ENCODE measurements around the gene SMG9. TPM values are rescaled to one million over a fixed set of nuclear protein-coding genes. Genes with fewer than 3 reads are reported as not detected.
"Not testable (repeated sequence)": the region's sequence is repeated elsewhere in the genome, so short reads cannot be mapped to it uniquely, and the experiment has no call there.

Gene SMG9
- total RNA-seq, 1 experiment from 2014 or later: 23.4 TPM

DNA sequence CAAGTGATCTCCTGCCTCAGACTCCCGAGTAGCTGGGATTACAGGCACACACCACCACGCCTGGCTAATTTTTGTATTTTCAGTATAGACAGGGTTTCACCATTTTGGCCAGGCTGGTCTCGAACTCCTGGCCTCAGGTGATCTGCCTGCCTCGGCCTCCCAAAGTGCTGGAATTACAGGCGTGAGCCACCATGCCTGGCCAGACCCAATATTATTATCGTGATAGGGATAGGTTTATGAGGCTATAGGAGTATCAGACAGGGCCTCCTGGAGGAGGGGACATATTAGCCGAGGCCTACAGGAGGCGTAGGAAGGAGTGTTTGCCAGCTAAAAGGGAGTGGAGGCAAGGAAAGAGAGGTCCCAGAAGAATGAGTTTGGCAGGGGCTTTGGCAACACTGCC, 9.9 kb upstream of the SMG9 start:
- DNase-seq (ENCODE audit: low read depth); in situ Hi-C loops (cut with HindIII; ENCODE audit: low pct_unique_long_range_greater_than_20kb, low sequenced_read_pairs): not testable (repeated sequence)

DNA sequence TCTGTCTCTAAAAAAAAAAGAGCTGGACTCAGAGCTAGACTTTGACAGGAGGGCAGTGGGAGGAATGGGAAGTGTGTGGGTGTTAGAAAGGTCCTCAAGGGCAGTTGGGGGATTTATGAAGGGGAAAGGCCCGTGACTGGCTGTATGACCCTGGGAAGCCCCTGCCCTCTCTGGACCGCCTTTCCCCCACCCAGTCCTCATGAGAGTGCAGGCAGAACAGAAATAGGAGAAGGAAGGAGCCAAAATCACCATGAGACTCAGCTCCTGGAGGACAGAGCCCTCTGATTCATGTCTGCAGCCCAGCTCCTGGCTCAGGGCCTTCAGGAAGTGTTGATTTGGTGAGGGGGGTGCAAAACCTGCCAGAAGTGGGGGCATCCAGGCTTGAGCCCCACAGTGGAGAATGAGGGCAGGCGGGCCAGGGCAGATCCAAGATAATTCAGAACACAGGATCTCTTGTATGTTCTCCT, 8.7 kb upstream of the SMG9 start:
- DNase-seq (ENCODE audit: low read depth): no peak
- in situ Hi-C loops (cut with HindIII; ENCODE audit: low pct_unique_long_range_greater_than_20kb, low sequenced_read_pairs): no loop called here

DNA sequence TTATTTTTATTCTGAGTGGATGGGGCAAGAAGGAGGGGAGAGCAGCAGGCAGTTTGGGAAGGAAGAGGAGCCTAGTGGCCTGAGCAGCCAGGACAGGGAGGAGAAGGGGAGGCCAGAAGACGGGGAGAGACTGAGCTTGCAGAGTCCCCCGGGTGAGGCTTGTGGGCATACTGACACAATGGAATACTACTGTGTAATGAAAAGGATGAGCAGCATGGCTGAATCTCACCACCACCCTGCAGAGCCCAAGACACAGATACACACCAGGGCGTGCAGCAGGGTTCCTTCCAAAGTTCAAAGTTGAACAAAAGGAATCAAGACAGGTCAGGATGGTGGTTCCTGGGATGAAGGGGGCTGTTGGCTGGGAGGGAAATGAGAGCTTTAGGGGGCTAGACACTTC, 8.1 kb upstream of the SMG9 start:
- DNase-seq (ENCODE audit: low read depth): no peak
- in situ Hi-C loops (cut with HindIII; ENCODE audit: low pct_unique_long_range_greater_than_20kb, low sequenced_read_pairs): no loop called here

DNA sequence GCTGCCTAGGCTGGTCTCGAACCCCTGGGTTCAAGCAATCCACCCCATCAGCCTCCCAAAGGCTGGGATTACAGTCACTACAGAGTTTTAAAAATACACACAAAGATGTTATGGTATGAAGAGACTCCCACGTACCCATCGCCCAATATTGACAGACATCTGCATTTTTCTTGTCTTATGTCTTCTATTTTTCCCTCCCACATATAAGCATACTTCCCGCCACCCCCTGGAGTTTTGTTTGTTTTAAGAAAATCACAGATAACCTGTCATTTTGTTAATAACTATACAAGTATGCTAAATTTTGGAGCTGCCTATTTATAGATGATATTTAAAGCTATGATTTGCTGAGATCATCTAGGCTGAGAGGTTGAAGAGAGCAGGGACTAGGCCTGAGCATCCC, 6.2 kb upstream of the SMG9 start:
- DNase-seq (ENCODE audit: low read depth): no peak
- in situ Hi-C loops (cut with HindIII; ENCODE audit: low pct_unique_long_range_greater_than_20kb, low sequenced_read_pairs): no loop called here

DNA sequence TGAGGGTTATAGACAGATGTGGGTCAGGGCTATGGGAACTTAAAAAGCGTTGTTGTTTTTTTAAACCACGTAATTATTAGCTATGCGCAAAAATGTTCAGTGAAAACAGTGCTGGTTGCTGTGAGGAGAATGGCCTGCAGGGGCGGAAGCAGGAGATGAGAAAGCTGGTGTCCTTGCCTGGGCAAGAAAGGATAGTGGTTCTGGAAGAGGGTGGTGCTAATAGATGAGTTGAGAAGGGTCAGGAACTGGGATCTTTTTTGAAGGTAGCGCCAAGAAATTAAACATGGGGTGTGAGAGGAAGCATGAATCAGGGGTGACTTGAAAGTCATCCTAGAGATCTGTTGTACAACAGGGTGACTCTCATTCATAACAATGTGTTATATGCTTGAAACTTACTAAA, 4.8 kb upstream of the SMG9 start:
- in situ Hi-C loops (cut with HindIII; ENCODE audit: low pct_unique_long_range_greater_than_20kb, low sequenced_read_pairs): no loop called here

DNA sequence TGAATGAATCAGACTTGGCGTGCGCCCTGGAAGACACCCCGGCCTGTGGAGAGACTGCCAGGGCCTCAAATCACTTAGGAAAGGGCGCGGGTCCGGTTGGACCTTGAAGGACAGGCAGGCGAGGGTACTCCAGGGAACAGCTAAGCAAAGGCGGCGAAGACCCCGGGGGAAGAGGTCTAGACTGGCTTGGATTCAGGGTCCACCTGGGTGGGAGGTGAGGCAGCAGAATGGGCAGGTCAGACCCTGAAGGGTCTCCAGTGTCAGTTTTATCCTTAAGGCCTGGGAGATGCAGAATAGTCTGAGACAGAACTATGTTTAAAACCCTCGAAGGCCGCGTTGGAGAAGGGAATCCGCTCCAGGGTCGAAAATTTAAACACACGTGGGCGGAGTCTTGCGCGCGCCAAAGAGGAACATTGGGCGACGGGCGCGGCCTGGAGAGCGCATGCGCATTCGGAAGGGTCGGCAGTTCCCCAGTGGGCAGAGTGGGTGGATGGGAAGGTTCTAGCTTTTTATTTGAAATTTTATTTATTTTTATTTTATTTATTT, 567 bp upstream of the SMG9 start:
- in situ Hi-C loops (cut with HindIII; ENCODE audit: low pct_unique_long_range_greater_than_20kb, low sequenced_read_pairs): no loop called here
- DNase-seq (ENCODE audit: low read depth): peak; percentile 74

More for the DNA sequence above, 4.8 kb upstream of the SMG9 start:
- DNase-seq (ENCODE audit: low read depth): peak; percentile 74

DNA sequence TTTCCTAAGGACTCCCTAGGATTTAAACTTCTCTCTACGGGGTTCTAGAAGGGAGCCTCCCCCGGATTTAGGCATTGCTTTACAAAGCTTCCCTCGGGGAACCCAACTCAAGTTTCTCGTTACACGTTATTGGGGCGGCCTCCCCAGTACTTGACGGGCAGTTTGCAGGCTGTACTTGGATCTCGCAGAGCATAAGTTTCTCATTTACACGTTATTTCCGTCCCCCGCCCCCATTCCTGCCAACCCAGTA, 584 bp downstream of the SMG9 start:
- in situ Hi-C loops (cut with HindIII; ENCODE audit: low pct_unique_long_range_greater_than_20kb, low sequenced_read_pairs): no loop called here
- no peak for DNase-seq (ENCODE audit: low read depth)

DNA sequence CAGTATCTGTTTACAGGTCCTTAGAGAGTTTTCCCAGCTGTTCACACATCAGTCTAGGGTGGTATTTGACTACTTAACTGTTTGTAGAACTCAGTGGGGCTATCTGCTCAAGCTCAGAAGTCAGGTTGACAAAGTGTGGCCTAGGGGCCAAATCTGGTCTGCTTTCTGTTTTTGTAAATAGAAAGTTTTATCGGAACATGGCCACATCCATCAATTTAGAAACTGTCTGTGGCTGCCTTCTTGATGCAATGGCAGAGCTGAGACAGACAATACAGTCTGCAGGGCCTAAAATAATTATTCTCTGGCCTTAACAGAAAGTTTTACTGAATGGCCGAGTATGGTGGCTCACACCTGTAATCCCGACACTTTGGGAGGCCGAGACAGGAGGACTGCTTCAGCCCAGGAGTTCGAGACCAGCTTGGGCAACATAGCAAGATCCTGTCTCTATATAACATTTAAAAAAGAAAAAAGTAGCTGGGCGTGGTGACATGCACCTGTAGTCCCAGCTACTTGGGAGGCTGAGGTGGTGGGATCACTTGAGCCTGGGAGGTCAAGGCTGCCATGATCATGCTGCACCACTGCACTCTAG, 2.4 kb downstream of the SMG9 start:
- no peak for DNase-seq (ENCODE audit: low read depth)
- in situ Hi-C loops (cut with HindIII; ENCODE audit: low pct_unique_long_range_greater_than_20kb, low sequenced_read_pairs): no loop called here

DNA sequence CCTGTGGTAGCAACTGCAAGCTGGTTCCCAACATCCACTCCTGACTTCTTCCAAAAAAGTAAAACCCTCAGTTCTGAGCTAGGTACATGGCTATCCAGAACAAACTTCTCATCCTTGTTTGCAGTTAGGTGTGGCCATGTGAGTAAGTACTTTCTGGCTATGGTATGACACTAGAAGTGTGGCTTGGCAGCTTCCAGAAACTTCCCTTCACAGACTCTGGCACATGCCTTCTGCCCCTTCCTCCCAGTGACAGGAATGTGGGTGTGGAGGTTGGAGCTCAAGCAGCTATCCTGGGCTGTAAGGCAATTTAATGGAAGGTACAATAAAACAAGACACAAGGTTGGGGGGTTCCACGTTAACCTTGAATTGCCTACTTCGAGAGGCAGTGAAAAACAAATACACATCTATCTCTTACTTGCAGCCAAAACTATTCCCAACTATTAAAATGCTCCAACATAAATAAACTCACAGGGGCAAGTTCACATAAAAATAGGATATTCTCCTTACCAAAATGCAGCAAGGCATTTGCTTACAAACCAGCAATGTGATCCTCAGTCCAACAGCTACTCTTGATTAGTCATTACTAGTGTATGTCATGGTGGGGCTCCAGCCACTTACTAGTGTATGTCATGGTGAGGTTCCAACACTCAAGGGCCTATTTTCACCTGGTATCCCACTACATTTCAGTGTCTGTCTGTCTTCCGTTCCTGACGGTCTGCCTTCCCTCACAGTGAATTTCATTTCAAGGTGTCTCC, 3.1 kb downstream of the SMG9 start:
- in situ Hi-C loops (cut with HindIII; ENCODE audit: low pct_unique_long_range_greater_than_20kb, low sequenced_read_pairs): no loop called here

DNA sequence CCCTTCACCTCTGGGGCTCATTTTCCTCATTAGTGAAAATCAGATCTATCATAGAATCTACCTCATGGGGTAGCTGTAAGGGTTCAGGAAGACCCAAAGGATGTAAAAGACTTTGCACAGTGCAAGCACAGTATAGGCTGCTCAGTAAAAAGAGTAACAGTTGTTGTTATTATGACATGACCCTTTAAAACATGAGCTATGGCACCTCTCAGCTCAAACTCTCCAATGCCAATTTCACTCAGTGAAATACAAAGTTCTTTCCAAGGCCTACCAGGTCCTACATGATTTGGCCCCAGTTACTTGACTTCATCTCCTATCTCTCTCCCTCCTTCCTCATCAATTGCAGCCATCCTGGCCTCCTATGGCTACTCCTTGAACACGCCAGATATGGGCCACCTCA, 4.9 kb downstream of the SMG9 start:
- DNase-seq (ENCODE audit: low read depth): no peak
- in situ Hi-C loops (cut with HindIII; ENCODE audit: low pct_unique_long_range_greater_than_20kb, low sequenced_read_pairs): no loop called here

More for the DNA sequence above, 3.1 kb downstream of the SMG9 start:
- no peak for DNase-seq (ENCODE audit: low read depth)

DNA sequence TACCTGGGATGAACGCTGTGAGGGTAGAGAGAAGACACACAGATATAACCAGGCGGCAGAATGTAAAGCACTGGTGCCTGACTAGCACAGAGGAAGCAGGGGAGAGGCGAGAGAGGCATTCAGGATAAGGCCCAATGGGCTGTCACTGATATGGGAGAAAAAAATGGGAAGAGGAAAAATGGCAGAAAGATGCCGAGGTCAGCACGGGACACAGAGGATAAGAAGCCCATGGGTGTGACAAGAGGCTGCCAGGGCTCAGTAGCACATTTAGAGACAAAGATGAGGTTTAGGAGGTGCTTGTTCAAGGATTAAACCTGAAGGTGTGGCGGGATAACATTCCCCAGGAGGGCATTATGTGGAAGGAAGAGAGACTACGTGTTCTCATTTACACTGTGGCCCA, 5.6 kb downstream of the SMG9 start:
- DNase-seq (ENCODE audit: low read depth): no peak
- in situ Hi-C loops (cut with HindIII; ENCODE audit: low pct_unique_long_range_greater_than_20kb, low sequenced_read_pairs): no loop called here

DNA sequence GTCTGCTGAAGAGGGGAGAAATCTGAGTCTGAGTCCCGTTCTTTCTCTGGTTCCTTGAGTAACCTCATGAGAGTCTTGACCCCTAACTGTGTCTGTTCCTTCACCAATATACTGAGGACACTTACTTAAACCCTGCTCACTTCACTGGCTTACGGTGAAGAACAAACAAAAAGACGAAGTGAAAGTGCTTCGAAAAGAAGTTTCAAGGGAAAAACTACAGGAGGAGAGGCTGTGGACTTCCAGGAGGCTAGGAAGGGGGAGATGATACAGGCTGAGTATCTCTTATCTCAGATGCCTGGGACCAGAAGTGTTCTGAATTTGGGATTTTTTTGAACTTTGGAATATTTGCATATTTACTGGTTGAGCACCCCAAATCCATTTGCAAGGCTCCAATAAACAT, 6.1 kb downstream of the SMG9 start:
- in situ Hi-C loops (cut with HindIII; ENCODE audit: low pct_unique_long_range_greater_than_20kb, low sequenced_read_pairs): no loop called here
- DNase-seq (ENCODE audit: low read depth): no peak

DNA sequence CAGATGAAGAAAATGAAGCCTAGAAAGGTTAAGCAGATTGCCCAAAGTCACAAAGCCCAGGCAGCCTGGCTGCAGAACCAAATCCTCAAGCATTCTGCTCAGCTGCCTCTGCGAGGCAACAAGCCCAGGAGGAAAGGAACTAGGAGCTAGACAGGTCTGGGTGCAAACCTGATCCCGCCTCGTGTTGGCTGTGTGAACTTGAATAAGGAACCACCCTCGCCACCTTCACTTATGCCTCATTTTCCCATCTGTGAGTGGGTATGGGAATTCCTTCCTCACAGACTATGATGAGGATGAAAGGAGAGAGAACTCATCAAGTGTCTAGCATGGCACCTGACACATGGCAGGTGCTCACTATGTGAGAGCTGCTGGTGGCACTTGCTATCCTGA, 6.6 kb downstream of the SMG9 start:
- in situ Hi-C loops (cut with HindIII; ENCODE audit: low pct_unique_long_range_greater_than_20kb, low sequenced_read_pairs): no loop called here

DNA sequence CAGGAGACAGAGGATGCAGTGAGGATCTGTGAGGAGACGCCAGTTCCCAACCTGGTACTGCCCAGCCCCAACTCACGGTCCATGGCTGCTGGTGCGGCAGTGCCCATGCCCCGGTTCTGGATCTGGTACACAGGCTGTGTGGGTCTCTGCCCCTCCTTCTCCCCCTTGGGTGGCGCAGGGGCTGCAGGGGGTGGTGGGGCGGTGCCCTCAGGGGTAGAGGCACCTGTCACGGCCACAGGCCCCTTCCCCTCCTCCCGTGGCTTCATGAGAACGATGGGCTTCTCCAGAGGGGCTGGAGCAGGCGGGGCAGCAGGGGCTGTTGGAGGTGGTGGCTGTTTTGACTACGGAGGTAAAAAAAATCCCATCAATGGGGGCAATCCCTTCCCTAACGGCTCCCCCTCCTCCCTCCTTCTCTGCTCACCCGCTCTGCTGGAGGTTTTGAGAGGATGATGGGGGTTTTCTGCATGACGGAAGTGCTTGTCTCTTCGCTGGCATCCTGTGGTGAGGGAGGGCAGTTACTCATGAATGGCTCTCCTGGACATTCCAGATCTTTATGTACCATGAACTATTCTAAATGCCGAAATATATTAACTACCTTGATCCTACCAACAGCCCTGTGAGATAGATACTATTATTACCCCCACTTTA, 7.1 kb downstream of the SMG9 start:
- in situ Hi-C loops (cut with HindIII; ENCODE audit: low pct_unique_long_range_greater_than_20kb, low sequenced_read_pairs): no loop called here
- DNase-seq (ENCODE audit: low read depth): no peak

More for the DNA sequence above, 6.6 kb downstream of the SMG9 start:
- no peak for DNase-seq (ENCODE audit: low read depth)

DNA sequence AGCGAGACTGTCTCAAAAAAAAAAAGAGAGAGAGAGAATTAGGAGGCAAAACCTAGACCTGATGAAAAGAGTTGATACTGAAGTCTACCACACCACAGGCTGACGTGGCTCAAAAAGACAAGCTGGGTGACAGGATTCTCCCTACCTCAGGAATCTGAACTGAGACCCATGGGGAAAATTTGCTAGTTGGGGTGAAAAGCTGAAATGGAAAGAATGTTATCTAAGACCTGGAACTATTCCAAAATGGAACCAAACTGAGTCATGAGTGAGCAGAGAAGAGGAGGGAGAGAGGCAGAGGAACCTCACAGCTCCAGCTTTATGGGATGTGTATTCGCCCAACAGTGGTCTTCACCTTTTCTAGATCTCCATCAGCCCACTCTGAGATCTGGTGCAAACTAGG, 11.7 kb downstream of the SMG9 start:
- in situ Hi-C loops (cut with HindIII; ENCODE audit: low pct_unique_long_range_greater_than_20kb, low sequenced_read_pairs): no loop called here

DNA sequence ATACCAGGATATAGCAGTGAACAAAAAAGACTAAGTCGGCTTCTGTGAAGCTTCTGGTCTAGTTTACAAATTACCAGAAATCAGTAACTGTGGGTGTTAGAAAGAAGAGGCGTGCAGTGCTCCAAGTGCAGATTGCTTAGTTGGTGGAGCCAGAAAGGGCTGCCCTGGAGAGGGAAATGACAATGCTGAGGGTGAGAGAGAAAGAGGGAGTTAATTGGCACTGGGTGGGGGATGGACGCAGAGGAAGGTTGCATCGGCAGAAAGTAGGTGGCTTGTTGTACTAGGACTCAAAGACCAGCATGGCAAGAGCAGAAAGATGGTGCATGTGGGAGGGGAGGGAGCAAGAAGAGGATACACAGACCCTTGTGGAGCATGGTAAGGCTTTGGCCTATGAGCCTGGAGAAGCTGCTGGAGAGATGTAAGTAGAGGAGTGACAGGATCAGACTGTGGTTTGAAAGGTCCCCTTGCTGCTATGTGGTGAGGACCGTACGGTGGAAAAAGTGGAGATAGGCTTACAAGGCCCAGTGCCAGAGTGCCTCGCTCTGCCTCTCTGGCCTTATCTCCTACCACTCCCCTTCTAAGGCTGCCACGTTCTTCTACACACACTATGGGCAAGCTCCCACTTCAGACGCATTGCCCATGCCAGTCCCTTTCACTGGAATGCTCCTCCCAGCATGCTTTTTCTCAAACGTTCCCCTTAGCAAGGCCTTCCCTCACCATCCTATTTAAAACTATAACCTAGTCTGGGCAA, 13.5 kb downstream of the SMG9 start:
- in situ Hi-C loops (cut with HindIII; ENCODE audit: low pct_unique_long_range_greater_than_20kb, low sequenced_read_pairs): no loop called here
- DNase-seq (ENCODE audit: low read depth): no peak

More for the DNA sequence above, 11.7 kb downstream of the SMG9 start:
- no peak for DNase-seq (ENCODE audit: low read depth)

DNA sequence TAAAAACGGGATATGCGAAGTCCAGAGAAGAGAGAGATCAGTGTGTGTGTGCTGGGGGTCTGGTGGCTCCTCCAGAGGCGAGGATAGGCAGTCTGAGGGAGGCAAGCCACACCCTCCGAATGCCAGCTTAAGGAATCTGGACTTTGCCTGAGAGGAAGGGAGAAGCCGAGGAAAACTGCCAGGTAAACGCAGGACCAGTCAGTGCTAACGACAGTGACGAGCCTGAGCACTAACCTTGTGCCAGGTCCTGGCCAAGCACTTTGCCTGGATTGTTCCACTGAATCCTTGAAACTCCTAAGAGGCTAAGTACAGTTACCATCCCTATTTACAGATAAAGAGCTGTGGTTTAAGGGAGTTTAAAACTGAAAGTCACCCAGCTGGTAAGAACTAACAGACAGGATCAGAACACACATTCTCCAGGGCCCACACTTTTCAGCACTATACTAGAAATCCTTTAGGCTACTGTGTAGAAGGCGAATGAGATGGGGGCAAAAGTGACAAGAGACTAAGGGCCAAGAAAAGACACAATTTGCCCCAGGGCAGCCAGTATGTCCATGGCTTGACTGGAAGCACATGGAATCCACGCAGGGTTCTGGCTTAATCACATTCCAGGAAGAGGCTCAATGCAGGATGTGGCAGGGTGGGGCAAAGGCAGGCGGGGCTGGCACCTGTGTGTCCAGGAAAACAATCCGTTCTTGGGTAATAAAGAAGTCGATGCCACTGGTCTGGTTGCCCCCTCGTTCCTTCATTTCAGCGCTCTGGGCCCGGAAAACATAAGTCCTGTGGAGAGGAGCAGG, 15.1 kb downstream of the SMG9 start:
- in situ Hi-C loops (cut with HindIII; ENCODE audit: low pct_unique_long_range_greater_than_20kb, low sequenced_read_pairs): no loop called here
- DNase-seq (ENCODE audit: low read depth): no peak

DNA sequence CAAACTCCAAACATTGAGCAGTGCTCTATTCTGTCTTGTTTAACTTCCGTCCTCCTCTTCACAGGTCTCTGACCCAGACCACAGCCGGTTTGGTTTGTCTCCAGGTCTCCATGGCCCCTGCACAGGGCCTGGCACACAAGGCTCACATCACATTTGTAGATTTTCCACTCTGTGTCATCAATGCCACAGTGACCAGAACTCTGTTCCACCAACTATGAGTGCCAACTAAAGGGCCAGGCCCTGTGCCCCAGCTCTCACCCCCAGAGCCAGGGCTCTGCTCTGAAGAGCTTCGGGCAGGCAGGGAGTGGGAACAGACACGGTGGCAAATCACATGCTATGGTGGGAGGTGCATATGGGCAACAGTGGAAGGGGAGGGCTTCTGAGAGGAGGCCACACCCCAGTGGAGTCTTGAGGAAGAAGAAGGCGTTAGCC, 16.0 kb downstream of the SMG9 start:
- no peak for DNase-seq (ENCODE audit: low read depth)
- in situ Hi-C loops (cut with HindIII; ENCODE audit: low pct_unique_long_range_greater_than_20kb, low sequenced_read_pairs): no loop called here
